ENCODE measurements around the gene NXPE3. TPM values are rescaled to one million over a fixed set of nuclear protein-coding genes. Genes with fewer than 3 reads are reported as not detected.
"Not testable (repeated sequence)": the region's sequence is repeated elsewhere in the genome, so short reads cannot be mapped to it uniquely, and the experiment has no call there.

NXPE3 gene
- total RNA-seq, 2 donors from 2014 or later = 22.9 to 49.8 TPM

GRCh38 chr3:101858464-101859030 is 79.5 kb downstream of the NXPE3 start:
- no peaks in the 10 kb centered on the region for H3K27me3 ChIP-seq
- peaks cover 78% of the 10 kb centered on the region for H3K36me3 ChIP-seq
- H3K4me3 ChIP-seq = no peak overlapping the region
- no peak overlapping the region for H3K27ac ChIP-seq
- TF ChIP-seq CTCF (IDR thresholded peaks at IDR 0.05) = no peak
- no peak for DNase-seq (ENCODE audit: low spot score)
- H3K9me3 ChIP-seq = no peaks in the 10 kb centered on the region
- peaks cover 0 to 19% of the 10 kb centered on the region in 2 donors for H3K4me1 ChIP-seq

GRCh38 chr3:101859882-101860448 is 81.0 kb downstream of the NXPE3 start:
- Histone ChIP-seq H3K36me3 (peaks cover 64% of the 10 kb centered on the region), H3K27me3 (no peaks in the 10 kb centered on the region)
- TF ChIP-seq CTCF (IDR thresholded peaks at IDR 0.05) = no peak

GRCh38 chr3:101861212-101861788 is 82.3 kb downstream of the NXPE3 start:
- Histone ChIP-seq H3K4me1 (peaks cover 0 to 9% of the 10 kb centered on the region in 2 donors), H3K27me3 (no peaks in the 10 kb centered on the region), H3K27ac (no peak overlapping the region), H3K4me3 (no peak overlapping the region), H3K9me3 (no peaks in the 10 kb centered on the region), H3K36me3 (peaks cover 51% of the 10 kb centered on the region)
- TF ChIP-seq CTCF (IDR thresholded peaks at IDR 0.05) = no peak
- no peak for DNase-seq (ENCODE audit: low spot score)

More at GRCh38 chr3:101859882-101860448, 81.0 kb downstream of the NXPE3 start:
- peaks cover 0 to 18% of the 10 kb centered on the region in 2 donors for H3K4me1 ChIP-seq
- no peak overlapping the region for H3K27ac ChIP-seq
- H3K4me3 ChIP-seq = no peak overlapping the region
- H3K9me3 ChIP-seq = no peaks in the 10 kb centered on the region
- DNase-seq (ENCODE audit: low spot score) = no peak

- DNase-seq (ENCODE audit: low spot score) = no peak
- Histone ChIP-seq H3K27ac (no peak overlapping the region), H3K4me3 (no peak overlapping the region), H3K9me3 (no peaks in the 10 kb centered on the region), H3K27me3 (no peaks in the 10 kb centered on the region), H3K36me3 (peaks cover 45% of the 10 kb centered on the region), H3K4me1 (peaks cover 0 to 8% of the 10 kb centered on the region in 2 donors)
- no peak for TF ChIP-seq CTCF (IDR thresholded peaks at IDR 0.05)
These were observed 82.9 kb downstream of the NXPE3 start for GRCh38 chr3:101861789-101862415.

GRCh38 chr3:101862416-101863165 is 83.6 kb downstream of the NXPE3 start:
- TF ChIP-seq CTCF (IDR thresholded peaks at IDR 0.05) = no peak
- Histone ChIP-seq H3K27me3 (no peaks in the 10 kb centered on the region), H3K36me3 (peaks cover 38% of the 10 kb centered on the region)

GRCh38 chr3:101864926-101865325 is 85.9 kb downstream of the NXPE3 start:
- DNase-seq (ENCODE audit: low spot score); H3K27ac ChIP-seq; H3K9me3 ChIP-seq; H3K4me3 ChIP-seq; H3K27me3 ChIP-seq: not testable (repeated sequence)
- peaks cover 14% of the 10 kb centered on the region for H3K36me3 ChIP-seq
- H3K4me1 ChIP-seq = peaks cover 0 to 16% of the 10 kb centered on the region in 2 donors

More at GRCh38 chr3:101862416-101863165, 83.6 kb downstream of the NXPE3 start:
- DNase-seq (ENCODE audit: low spot score) = no peak
- Histone ChIP-seq H3K9me3 (no peaks in the 10 kb centered on the region), H3K4me1 (peaks cover 0 to 5% of the 10 kb centered on the region in 2 donors), H3K4me3 (no peak overlapping the region), H3K27ac (no peak overlapping the region)
